ENCODE data around the gene THRB.

THRB gene

DNA sequence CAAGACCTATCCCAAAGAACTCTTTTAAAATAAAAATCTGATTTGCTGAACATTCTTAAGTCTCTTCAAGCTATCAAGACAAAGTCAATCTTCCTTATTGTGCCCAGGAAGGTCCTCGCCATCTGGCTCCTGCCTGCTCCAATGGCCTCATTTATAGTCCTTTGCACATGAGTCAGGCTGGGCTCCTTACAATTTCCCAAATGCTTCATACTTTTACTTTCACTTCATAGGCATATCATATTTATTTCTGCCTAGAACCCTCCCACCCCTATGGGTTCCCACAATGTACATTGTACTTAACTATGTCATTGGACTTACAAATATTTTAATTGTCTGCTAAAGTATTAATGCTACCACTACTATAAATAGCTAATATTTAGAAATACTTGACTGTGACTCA lies 9.1 kb downstream of the THRB start:
- no peak for DNase-seq

- no peak for DNase-seq
These were observed 10.8 kb downstream of the THRB start for GRCh38 chr3:24483873-24484272.

DNA sequence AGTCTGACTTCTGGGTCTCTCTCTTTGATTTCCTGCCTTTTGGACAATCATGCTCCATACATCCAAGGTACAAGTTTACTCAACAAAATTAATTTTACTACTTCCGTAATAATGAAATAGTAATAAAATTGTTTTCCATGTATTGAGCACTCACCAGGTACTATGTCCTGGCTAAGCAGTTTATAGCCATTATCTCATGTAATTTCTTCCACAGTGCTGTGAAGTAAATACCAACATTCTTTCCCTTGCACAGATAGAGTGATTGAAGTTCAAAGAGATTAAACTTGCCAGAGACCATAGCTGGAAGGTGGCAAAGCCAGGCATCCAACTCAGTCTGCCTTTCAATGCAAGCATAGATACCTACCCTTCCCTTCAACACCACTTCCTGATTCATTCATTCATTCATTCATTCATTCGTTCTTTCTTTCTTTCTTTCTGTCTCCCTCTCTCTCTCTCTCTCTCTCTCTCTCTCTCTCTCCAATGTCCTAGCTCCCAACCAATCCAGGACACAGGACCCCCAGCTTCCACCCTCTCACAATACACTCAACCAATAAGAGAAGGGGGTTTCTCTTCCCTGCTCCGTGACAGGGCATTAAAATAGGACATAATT lies 12.4 kb downstream of the THRB start:
- DNase-seq, result no peak

DNA sequence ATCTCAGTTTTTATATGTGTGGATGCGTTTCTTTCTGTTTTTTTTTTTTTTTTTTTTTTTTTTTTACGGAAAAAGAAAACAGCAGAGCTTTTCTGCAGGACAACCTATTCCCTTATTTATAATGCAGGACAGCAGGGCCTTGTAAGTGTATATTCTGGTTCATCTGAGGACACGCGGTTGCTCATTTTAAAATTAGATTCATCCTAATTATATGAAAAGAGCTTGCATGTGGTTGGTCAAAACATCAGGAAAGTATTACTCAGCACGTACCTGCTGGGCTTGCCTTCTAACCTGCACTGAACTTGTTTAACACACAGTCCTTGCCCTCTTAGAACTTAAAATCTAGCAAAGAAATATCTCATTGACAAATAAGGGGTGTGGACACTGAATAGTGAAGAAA lies 13.5 kb downstream of the THRB start:
- DNase-seq, result no peak

DNA sequence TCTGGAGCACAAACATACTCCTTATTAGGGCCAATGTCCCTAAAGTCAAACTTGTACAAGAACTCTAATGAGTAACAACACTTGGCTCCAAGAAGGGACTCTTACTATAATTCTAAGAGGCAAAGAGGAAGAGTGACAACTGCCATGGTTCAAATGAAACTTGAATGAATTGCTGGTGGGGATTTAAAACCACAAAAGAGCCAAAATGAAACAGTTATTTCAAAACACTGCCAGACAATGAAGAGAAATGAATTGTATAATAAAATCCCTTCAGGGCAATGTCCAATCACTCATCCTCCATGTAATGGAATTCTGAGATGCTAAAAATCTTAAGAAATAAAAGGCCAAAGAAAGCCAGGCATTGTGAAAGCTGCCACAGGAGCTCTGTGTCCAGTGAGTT lies 14.2 kb downstream of the THRB start:
- no peak for DNase-seq

DNA sequence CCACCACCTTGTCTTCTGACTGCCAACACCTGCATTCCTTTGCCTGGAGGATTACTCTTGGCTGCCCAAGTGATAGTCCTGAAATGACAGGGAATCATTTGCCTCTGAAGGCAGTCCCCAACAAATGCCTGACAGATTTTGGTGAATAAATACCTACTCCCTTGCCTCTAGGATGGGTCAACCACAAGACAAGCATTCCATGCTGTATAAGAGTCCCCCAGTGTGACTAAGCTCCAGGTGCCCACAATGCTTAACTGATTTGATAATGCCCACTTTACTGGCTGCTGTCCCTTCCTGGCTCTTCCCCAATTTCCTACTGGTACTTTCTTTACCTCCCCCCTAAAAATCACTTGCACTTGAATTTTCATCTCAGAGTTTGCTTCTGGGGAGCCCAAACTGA lies 14.8 kb downstream of the THRB start:
- DNase-seq, result no peak

- no peak for DNase-seq
These were observed 17.6 kb downstream of the THRB start for GRCh38 chr3:24476871-24477656.

DNA sequence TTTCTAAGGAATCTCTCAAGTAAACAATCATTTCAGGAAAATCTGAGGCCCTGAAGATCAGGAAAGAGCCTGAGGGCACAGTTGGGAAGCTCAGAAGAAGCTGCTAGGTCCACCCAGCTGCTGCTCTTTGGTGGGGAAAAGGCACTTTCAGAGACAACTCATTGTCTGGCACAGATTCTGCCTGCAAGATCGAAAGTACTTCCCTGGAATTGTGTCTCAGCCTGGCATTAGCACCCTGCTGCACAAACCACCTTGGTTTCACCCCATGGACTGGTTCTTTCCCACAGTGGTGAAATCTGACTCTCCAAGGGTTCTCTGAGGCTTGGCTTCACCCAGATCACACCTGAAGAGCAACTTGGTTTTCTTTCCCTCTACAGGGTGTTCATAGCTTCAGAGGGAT lies 18.7 kb downstream of the THRB start:
- no peak for DNase-seq

DNA sequence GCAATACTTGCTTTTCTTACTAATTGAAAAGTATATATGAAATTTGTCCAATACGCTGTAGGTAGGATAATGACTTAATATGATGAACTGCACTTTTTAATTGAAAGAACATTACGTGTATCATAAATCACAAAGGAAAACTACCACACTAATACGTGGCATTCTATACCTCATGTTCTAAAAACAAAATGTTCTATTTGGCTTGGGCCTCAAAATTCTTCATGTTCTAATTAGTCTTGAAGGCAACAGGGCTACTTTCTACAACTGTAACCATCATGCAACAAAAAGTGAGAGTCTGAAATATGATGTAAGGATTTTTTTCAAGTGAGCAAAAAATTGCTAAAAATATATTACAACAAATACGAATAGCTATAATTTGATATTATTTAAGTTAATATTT lies 19.8 kb downstream of the THRB start:
- no peak for DNase-seq

DNA sequence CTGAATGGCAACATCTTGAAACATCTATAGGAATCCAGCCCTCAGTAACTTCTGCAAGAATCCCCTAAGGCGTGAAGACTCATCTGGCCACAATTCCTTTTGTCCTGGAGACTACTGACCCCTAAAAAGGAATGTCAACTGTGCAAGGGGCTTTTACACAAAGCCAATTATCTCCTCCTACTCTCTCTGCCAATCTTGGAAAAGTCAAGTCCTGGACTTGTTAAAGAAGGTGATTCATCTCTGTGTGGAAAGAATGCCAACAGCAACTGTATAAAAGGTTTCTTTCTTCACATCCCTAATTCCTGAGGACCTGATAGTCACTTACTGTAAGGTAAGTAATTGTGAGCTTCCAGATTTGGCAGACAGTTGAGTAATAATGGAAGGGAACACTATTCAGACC lies 22.3 kb downstream of the THRB start:
- DNase-seq, result no peak

GRCh38 chr3:24471486-24471885 lies 23.2 kb downstream of the THRB start:
- no peak for DNase-seq

GRCh38 chr3:24470277-24470676 lies 24.4 kb downstream of the THRB start:
- DNase-seq, result no peak

- no peak for DNase-seq
These were observed 30.3 kb downstream of the THRB start for GRCh38 chr3:24464389-24464788.

DNA sequence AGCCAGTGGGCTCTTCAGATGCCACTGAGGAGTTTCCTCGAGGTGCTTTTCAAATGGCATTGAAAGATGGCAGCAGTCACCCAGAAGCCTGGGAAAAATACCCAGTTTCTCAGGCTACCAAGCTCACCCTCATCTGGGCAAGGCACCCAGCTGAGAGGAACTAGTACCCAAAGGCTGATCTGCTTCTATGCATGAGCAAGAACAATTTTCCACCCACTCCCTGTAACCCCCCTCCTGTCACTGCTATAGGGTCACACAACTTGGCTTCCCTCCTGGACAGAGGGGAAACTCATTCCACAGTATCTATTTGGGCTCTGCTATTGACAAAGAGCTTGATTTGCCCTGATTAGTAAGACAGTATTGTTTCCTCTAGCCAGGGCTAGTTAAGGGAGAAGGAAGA lies 31.9 kb downstream of the THRB start:
- no peak for DNase-seq

DNA sequence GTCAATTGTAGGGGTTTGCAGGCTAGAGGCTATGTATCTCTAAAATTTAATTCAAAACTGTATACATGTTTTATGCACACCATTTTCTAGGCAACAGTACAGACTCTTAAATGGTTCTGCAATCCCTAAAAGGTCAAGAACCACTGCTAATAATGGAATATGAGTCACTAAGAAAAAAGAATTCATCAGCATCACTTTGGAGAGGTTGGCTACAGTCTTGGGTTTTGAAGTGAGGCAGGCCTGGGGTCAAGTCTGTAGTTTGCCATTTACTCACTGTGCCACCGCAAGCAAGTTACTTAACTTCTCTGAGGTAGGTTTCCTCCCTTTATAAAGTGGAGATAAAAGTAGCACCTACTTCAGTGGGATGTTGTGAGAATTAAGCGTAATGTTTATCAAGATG lies 33.7 kb downstream of the THRB start:
- no peak for DNase-seq

DNA sequence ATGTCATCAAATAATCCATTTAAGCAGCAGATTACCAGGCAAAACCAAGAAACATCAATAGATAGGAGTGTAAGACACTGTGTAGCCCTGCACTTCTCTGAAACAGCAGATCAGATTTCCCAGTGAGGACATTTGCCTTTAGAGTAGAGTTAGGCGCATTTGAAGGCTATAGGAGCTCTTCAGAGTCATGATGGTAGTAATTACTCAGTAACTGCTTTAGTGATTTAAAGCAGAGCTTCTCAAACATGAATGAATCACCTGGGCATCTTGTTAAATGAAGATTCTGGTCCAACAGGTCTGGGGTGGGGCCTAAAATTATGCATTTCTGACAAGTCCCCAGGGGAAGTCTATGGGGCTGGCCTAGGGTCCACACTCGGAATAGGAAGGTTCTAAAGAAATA lies 36.9 kb downstream of the THRB start:
- DNase-seq, result no peak

- no peak for DNase-seq
These were observed 39.8 kb downstream of the THRB start for GRCh38 chr3:24454856-24455255.

GRCh38 chr3:24454393-24454792 lies 40.3 kb downstream of the THRB start:
- DNase-seq, result no peak

GRCh38 chr3:24451461-24452099 lies 43.1 kb downstream of the THRB start:
- DNase-seq, result no peak

DNA sequence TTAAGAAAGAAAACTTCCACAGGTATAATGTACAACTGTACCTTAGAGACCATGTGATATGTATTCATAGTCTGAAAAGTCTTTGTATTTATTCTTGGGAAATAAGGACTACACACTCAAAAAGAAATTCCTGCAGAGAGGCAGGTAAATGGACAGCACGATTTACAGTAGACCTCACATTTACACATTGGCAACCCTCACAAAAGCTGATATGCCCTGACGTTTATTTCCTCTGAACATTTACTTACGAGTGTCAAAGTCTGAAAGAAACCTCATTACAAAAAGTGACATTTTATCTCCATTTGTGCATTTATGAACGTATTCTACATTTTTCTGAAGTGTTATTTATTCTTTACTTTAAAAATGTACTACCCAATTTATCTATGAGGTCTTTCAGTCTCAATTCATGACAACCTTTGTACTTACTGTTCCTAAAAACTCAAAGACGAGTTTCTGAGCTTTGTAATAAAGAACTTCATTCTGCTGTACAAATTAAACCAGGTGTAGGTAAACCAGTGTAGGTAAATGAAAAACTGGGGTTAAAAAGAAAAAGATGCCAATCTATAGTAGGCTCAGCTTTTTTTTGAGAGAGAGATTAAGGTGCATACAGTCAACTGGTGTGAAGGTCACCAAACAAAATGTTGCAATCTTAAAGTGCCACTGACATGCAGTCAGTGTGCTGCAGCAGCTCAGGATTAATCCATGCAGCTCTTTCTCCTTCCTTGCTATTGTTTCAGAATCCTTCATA lies 44.3 kb downstream of the THRB start:
- DNase-seq, result no peak

- DNase-seq, result no peak
These were observed 46.8 kb downstream of the THRB start for GRCh38 chr3:24447836-24448235.

DNA sequence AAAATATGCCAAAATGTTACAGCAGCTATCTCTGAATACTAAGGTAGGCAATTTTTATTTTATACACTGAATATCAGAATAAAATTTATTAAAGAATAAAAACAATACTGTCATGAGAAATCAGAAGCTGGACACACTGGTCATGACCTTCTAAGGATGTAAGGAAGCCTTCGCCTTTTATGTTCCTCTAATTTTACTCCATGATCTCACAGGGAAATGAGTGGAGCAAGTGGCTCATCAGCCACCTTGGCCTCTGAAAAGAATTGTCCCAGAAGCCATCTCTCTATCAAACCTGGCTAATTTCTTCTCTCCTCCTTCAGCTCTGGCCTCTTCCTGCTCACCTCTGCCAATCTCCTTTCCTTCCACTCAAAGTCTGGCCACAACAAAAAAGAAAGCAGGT lies 48.6 kb downstream of the THRB start:
- no peak for DNase-seq

DNA sequence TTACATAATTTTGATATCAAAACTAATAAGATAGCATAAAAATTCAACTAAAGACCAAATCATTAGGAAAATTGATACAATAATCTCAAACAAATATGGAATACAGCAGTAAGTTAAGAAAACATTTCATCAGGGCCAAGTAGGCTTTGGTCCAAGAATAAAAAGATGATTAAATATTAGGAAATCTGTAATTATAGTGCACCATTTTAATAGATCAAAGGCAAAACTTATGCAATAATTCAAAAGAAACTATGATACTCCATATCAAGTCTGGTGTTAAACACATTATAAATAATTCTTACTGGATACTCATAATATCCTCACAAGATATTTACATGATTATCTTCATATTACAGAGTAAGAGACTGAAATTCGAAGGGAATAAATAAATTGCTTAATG lies 51.2 kb downstream of the THRB start:
- DNase-seq, result no peak

Measured in activated CD4-positive, alpha-beta T cell treated with anti-CD3 and anti-CD28 coated beads, Interleukin-2, amount 50 U/mL, for 1 hour (primary cell).